DMS79 (cell line): ENCODE results near the gene TLR8.
"Not testable (repeated sequence)": the region's sequence is repeated elsewhere in the genome, so short reads cannot be mapped to it uniquely, and the experiment has no call there.

ENCODE experiments used
- DNase-seq: peaks from one replicate; lab custom pipeline; 2025; lab: John Stamatoyannopoulos, UW

Gene TLR8

GRCh38 chrX:12898073-12898472 is 8.3 kb upstream of the TLR8 start:
- no peak for DNase-seq

- no peak for DNase-seq
Measured at GRCh38 chrX:12899506-12899905, 6.9 kb upstream of the TLR8 start.

- no peak for DNase-seq
Measured at GRCh38 chrX:12901486-12901885, 4.9 kb upstream of the TLR8 start.

GRCh38 chrX:12903646-12904045 is 2.8 kb upstream of the TLR8 start:
- DNase-seq = no peak

GRCh38 chrX:12910423-12911121 is 4.2 kb downstream of the TLR8 start:
- no peak for DNase-seq

- DNase-seq = no peak
Measured at GRCh38 chrX:12911122-12911470, 4.7 kb downstream of the TLR8 start.

- no peak for DNase-seq
Measured at GRCh38 chrX:12912791-12913482, 6.5 kb downstream of the TLR8 start.

GRCh38 chrX:12917753-12918152 is 11.3 kb downstream of the TLR8 start:
- no peak for DNase-seq

- DNase-seq = no peak
Measured at GRCh38 chrX:12919051-12919450, 12.6 kb downstream of the TLR8 start.

GRCh38 chrX:12919620-12920019 is 13.2 kb downstream of the TLR8 start:
- DNase-seq = no peak

- no peak for DNase-seq
Measured at GRCh38 chrX:12920990-12921389, 14.6 kb downstream of the TLR8 start.

- no peak for DNase-seq
Measured at GRCh38 chrX:12921886-12922598, 15.6 kb downstream of the TLR8 start.

- no peak for DNase-seq
Measured at GRCh38 chrX:12922599-12922919, 16.1 kb downstream of the TLR8 start.

- no peak for DNase-seq
Measured at GRCh38 chrX:12929701-12930100, 23.3 kb downstream of the TLR8 start.

- DNase-seq = no peak
Measured at GRCh38 chrX:12930150-12930549, 23.7 kb downstream of the TLR8 start.

- no peak for DNase-seq
Measured at GRCh38 chrX:12932244-12932643, 25.8 kb downstream of the TLR8 start.

GRCh38 chrX:12934850-12935249 is 28.4 kb downstream of the TLR8 start:
- DNase-seq = no peak

- DNase-seq = no peak
Measured at GRCh38 chrX:12936947-12937346, 30.5 kb downstream of the TLR8 start.

GRCh38 chrX:12940471-12940870 is 34.1 kb downstream of the TLR8 start:
- DNase-seq = not testable (repeated sequence)

GRCh38 chrX:12943592-12943991 is 37.2 kb downstream of the TLR8 start:
- not testable (repeated sequence) for DNase-seq

GRCh38 chrX:12944452-12944851 is 38.0 kb downstream of the TLR8 start:
- not testable (repeated sequence) for DNase-seq

GRCh38 chrX:12945494-12945893 is 39.1 kb downstream of the TLR8 start:
- no peak for DNase-seq

GRCh38 chrX:12946406-12946805 is 40.0 kb downstream of the TLR8 start:
- DNase-seq = no peak
